Keratinocyte (primary cell): Measurements from ENCODE around the gene ARID5B. TPM values are rescaled to one million over a fixed set of nuclear protein-coding genes. Genes with fewer than 3 reads are reported as not detected.
A peak's percentile ranks its signal among the peaks of the same experiment; 100 is the strongest.

ENCODE experiments used
- DNase-seq: peaks from one replicate; pipeline ENCODE4 v3.0.0-alpha.2; 2011; ENCODE audit warnings: low read depth, missing footprints, low spot score
- FAIRE-seq: peaks from 2 replicates; lab custom pipeline; 2011; peaks lifted over from hg19 to GRCh38; lab: Jason Lieb, UNC
- H2AFZ ChIP-seq: 2 replicates; pipeline ENCODE4 v1.6.0; 2012; ENCODE audit warnings: low read length, control low read depth, inconsistent platforms; ENCODE audit not compliant: control insufficient read depth
- H3K27ac ChIP-seq: 2 replicates; pipeline ENCODE4 v1.5.1; 2011; ENCODE audit warnings: low read length; ENCODE audit not compliant: control insufficient read depth, insufficient read depth
- H3K27me3 ChIP-seq: 3 replicates; pipeline ENCODE4 v1.6.0; 2011; ENCODE audit warnings: low read length; ENCODE audit not compliant: control insufficient read depth, insufficient read depth; ENCODE audit errors: extremely low read depth
- H3K36me3 ChIP-seq, 2 experiments: 2 replicates in 1 of 2; 3 replicates in 1 of 2; pipeline ENCODE4 v1.5.1; 2011; ENCODE audit warnings: low read length in 2 of 2, mild to moderate bottlenecking in 1 of 2; ENCODE audit not compliant: control insufficient read depth in 2 of 2, insufficient read depth in 2 of 2; ENCODE audit errors: extremely low read depth in 1 of 2
- H3K4me1 ChIP-seq: 3 replicates; pipeline ENCODE4 v1.5.1; 2011; ENCODE audit warnings: low read length; ENCODE audit not compliant: control insufficient read depth, insufficient read depth; ENCODE audit errors: extremely low read depth
- H3K4me2 ChIP-seq: 3 replicates; pipeline ENCODE4 v1.6.0; 2011; ENCODE audit warnings: low read depth, low read length; ENCODE audit not compliant: control insufficient read depth, insufficient read depth; ENCODE audit errors: extremely low read depth
- H3K4me3 ChIP-seq, 3 experiments: fragments of 200-600 bp in 1 of 3; sonication (generic) in 1 of 3; 2 replicates in 2 of 3; 3 replicates in 1 of 3; pipeline ENCODE4 v1.5.1; 2011 to 2016; ENCODE audit warnings: low read length in 3 of 3, mild to moderate bottlenecking in 3 of 3, control low read depth in 2 of 3, inconsistent platforms in 1 of 3, low read depth in 1 of 3, mixed read lengths in 1 of 3, mixed run types in 1 of 3, moderate library complexity in 1 of 3; ENCODE audit not compliant: control insufficient read depth in 2 of 3, insufficient read depth in 2 of 3; ENCODE audit errors: extremely low read depth in 1 of 3
- H3K79me2 ChIP-seq: 2 replicates; pipeline ENCODE4 v1.6.0; 2012; ENCODE audit warnings: low read length; ENCODE audit not compliant: control insufficient read depth, insufficient read depth
- H3K9ac ChIP-seq: 3 replicates; pipeline ENCODE4 v1.6.0; 2011; ENCODE audit warnings: low read length; ENCODE audit not compliant: control insufficient read depth, insufficient read depth; ENCODE audit errors: extremely low read depth
- H3K9me1 ChIP-seq: 3 replicates; pipeline ENCODE4 v1.6.0; 2011; ENCODE audit warnings: low read length; ENCODE audit not compliant: control insufficient read depth, insufficient read depth; ENCODE audit errors: extremely low read depth
- H3K9me3 ChIP-seq: 2 replicates; pipeline ENCODE4 v1.5.1; 2012; ENCODE audit warnings: low read depth, low read length; ENCODE audit not compliant: control insufficient read depth
- H4K20me1 ChIP-seq: 3 replicates; pipeline ENCODE4 v1.6.0; 2011; ENCODE audit warnings: low read length; ENCODE audit not compliant: control insufficient read depth, insufficient read depth; ENCODE audit errors: extremely low read depth
- CTCF ChIP-seq, 3 experiments: IDR thresholded peaks in 1 of 3; conservative IDR thresholded peaks in 1 of 3; optimal IDR thresholded peaks in 1 of 3; 2 replicates in 2 of 3; 3 replicates in 1 of 3; pipeline versions ENCODE3 to v1.5.1; 2011; ENCODE audit warnings: low read length in 3 of 3, mild to moderate bottlenecking in 3 of 3, moderate library complexity in 2 of 3, control low read depth in 1 of 3, inconsistent platforms in 1 of 3; ENCODE audit not compliant: insufficient read depth in 2 of 3; ENCODE audit errors: extremely low read depth in 1 of 3
- EZH2 ChIP-seq: IDR thresholded peaks from one replicate; pipeline ENCODE4 v1.6.1; 2012; ENCODE audit warnings: inconsistent platforms, mild to moderate bottlenecking, low read length, moderate library complexity
- dilution Hi-C: fragments of 300-500 bp; cut with MboI; formaldehyde crosslinking; loops from one replicate; pipeline ENCODE4 v1.7.0; 2020; ENCODE audit warnings: low sequenced_read_pairs; ENCODE audit not compliant: extremely low pct_ligation_motif_present
- polyA plus RNA-seq, 5 experiments: library from polyadenylated mRNA; depleted of rRNA in 3 of 5; stranded (reverse) in 3 of 5; stranded (forward) in 1 of 5; unstranded in 1 of 5; fragments of >200 nt; gene quantifications; 1 replicate in 1 of 5; 2 replicates in 3 of 5; 3 replicates in 1 of 5; pipeline versions ENCODE4 v1.2.1 to v1.2.3, GENCODE V29; 2011 to 2012; ENCODE audit warnings: missing spikeins in 2 of 5, low read depth in 1 of 5, low replicate concordance in 1 of 5

ARID5B gene
- polyA plus RNA-seq, 1 donor (not counting 4 experiments of a cell fraction or from before 2014, with no cell fraction given), result 7.0 TPM

- no peaks in the 10 kb centered on the region for H3K9me1 ChIP-seq
- FAIRE-seq (no peak), DNase-seq (no peak)
- H3K4me1 ChIP-seq, result peaks cover 57% of the 10 kb centered on the region
- dilution Hi-C loops, result no loop called here
- H2AFZ ChIP-seq, result no peak overlapping the region
- H3K9ac ChIP-seq, result no peak overlapping the region
- H4K20me1 ChIP-seq, result no peaks in the 10 kb centered on the region
- H3K4me3 ChIP-seq, result no peak overlapping the region
- peaks cover 14% of the 10 kb centered on the region for H3K79me2 ChIP-seq
- TF ChIP-seq CTCF (optimal IDR thresholded peaks at IDR 0.05 in 1 of 3, IDR thresholded peaks at IDR 0.05 in 1 of 3, conservative IDR thresholded peaks at IDR 0.05 in 1 of 3; ENCODE audit: extremely low read depth in 1 of 3, insufficient read depth in 2 of 3, low read length in 3 of 3), result no peak
- no peak for TF ChIP-seq EZH2
- no peak overlapping the region for H3K27ac ChIP-seq
- H3K4me2 ChIP-seq, result no peak overlapping the region
- no peaks in the 10 kb centered on the region for H3K9me3 ChIP-seq
- H3K36me3 ChIP-seq, result peaks cover 0 to 8% of the 10 kb centered on the region in 2 experiments
- no peaks in the 10 kb centered on the region for H3K27me3 ChIP-seq
These were observed 39.7 kb downstream of the ARID5B start for GRCh38 chr10:61941202-61941681.

GRCh38 chr10:61942604-61943461 lies 41.3 kb downstream of the ARID5B start:
- Histone ChIP-seq H3K9me3 (no peaks in the 10 kb centered on the region), H4K20me1 (no peaks in the 10 kb centered on the region), H3K4me1 (peaks cover 45% of the 10 kb centered on the region), H3K79me2 (peaks cover 14% of the 10 kb centered on the region), H3K36me3 (peaks cover 0 to 8% of the 10 kb centered on the region in 2 experiments), H2AFZ (peak overlapping the region; percentile 5), H3K27me3 (no peaks in the 10 kb centered on the region), H3K9ac (peak overlapping the region; percentile 67), H3K9me1 (no peaks in the 10 kb centered on the region), H3K27ac (peak overlapping the region; percentile 84), H3K4me2 (peak overlapping the region; percentile 81), H3K4me3 (peak overlapping the region in 2 of 3 experiments; percentile 43 to 52)
- dilution Hi-C loops, result no loop called here
- no peak for DNase-seq
- FAIRE-seq, result no peak
- TF ChIP-seq EZH2 (no peak), CTCF (optimal IDR thresholded peaks at IDR 0.05 in 1 of 3, IDR thresholded peaks at IDR 0.05 in 1 of 3, conservative IDR thresholded peaks at IDR 0.05 in 1 of 3; ENCODE audit: extremely low read depth in 1 of 3, insufficient read depth in 2 of 3, low read length in 3 of 3) (no peak)
